ENCODE data around the gene AGFG2.

Gene AGFG2

DNA sequence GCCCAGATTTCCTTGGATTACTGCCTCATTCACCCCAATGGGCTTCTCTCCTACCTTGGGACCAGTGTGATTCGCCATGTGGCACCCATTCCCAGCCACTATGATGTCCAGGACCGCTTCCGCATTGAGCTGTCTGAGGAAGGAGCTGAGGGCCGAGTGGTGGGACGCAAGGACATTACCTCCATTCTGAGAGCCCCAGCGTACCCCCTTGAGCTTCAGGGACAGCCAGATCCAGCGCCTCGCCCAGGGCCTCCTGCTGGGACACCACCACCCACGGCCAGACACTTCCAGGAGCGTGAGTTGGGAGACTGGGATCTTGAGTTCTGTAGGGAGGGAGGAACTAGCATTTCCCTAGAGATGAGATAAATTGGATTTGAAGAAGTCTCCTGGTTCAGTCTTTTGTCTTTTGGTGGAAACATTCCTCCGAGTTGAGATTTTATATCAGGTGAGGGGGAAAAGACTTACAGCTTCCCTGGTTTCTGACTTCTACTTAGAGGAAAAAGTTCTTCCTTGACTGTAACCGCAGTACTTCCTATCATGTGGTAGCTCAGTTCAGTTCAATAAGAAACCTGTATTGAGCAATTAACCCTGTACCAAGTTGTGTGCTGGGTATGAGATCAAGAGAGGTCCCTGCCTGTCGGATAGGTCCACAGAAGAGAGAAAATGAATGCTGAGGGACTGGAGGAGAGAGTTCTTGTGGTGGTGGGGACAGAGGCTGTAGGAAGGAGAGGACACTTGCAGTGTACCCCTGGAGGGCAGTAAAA lies 74.6 kb downstream of the AGFG2 start:
- Histone ChIP-seq H2AFZ (ENCODE audit: low read depth, low read length) (no peak overlapping the region), H3K36me3 (ENCODE audit: insufficient read depth, low read length) (peaks cover 5% of the 10 kb centered on the region), H3K4me1 (ENCODE audit: insufficient read depth, low read length) (peaks cover 9% of the 10 kb centered on the region), H3K9me3 (ENCODE audit: low read length) (no peaks in the 10 kb centered on the region), H3K4me3 (ENCODE audit: low read length) (peak overlapping the region; percentile 76), H3K27me3 (ENCODE audit: insufficient read depth, low read length) (no peaks in the 10 kb centered on the region)

GRCh38 chr7:100614308-100614861 lies 75.4 kb downstream of the AGFG2 start:
- no peaks in the 10 kb centered on the region for H3K27me3 ChIP-seq (ENCODE audit: insufficient read depth, low read length)
- no peaks in the 10 kb centered on the region for H3K9me3 ChIP-seq (ENCODE audit: low read length)
- peaks cover 9% of the 10 kb centered on the region for H3K4me1 ChIP-seq (ENCODE audit: insufficient read depth, low read length)
- H3K36me3 ChIP-seq (ENCODE audit: insufficient read depth, low read length): peaks cover 5% of the 10 kb centered on the region
- no peak overlapping the region for H3K4me3 ChIP-seq (ENCODE audit: low read length)
- H2AFZ ChIP-seq (ENCODE audit: low read depth, low read length): no peak overlapping the region
